ENCODE measurements around the gene BAZ2B. TPM values are rescaled to one million over a fixed set of nuclear protein-coding genes. Genes with fewer than 3 reads are reported as not detected.

The BAZ2B gene
- total and polyA plus RNA-seq, 9 of the 15 experiments (the other 6 are each of a cell fraction or from before 2014, with no cell fraction given), result 7.5 to 38.6 (median 19.8) TPM

- BruUV-seq (replicated peaks), result no TSS peak
- H3K4me2 ChIP-seq (ENCODE audit: insufficient read depth, low read length), result no peak overlapping the region
- no peaks in the 10 kb centered on the region for H4K20me1 ChIP-seq (replicated peaks; ENCODE audit: control insufficient read depth, insufficient read depth, low read length)
- H3K9ac ChIP-seq (ENCODE audit: insufficient read depth in 1 of 2, low read depth in 2 of 2, low read length in 2 of 2), result no peak overlapping the region
- no peak overlapping the region for H3K4me3 ChIP-seq
- no peaks in the 10 kb centered on the region for H3K36me3 ChIP-seq (ENCODE audit: control insufficient read depth, insufficient read depth, low read length)
- no peaks in the 10 kb centered on the region for H3K27me3 ChIP-seq (ENCODE audit: control insufficient read depth in 2 of 2, insufficient read depth in 2 of 2, low read length in 2 of 2)
- H3K9me3 ChIP-seq (replicated peaks; ENCODE audit: control insufficient read depth, insufficient read depth, low read depth, low read length), result peaks cover 5% of the 10 kb centered on the region
- POLR2A ChIA-PET, result no interaction called here
- DNase-seq (ENCODE audit: extremely low read depth in 1 of 4, low spot score in 3 of 4) (no peak), FAIRE-seq (no peak), ATAC-seq (no peak)
- CTCF ChIA-PET (ENCODE audit: low intra/inter-chr PET ratio), result no interaction called here
- intact Hi-C loops (cut with micrococcal nuclease) (no loop called here), in situ Hi-C loops (cut with MboI) (no loop called here)
- H2AFZ ChIP-seq (ENCODE audit: low read depth, low read length), result no peak overlapping the region
- no peaks in the 10 kb centered on the region for H3K79me2 ChIP-seq (ENCODE audit: control insufficient read depth, insufficient read depth, low read length)
- H3K4me1 ChIP-seq (replicated peaks in 1 of 2; ENCODE audit: control insufficient read depth in 2 of 2, insufficient read depth in 2 of 2, low read length in 2 of 2), result no peaks in the 10 kb centered on the region
- H3K27ac ChIP-seq (ENCODE audit: extremely low read depth, low read depth, low read length), result no peak overlapping the region
- no peaks in the 10 kb centered on the region for H3K9me1 ChIP-seq (ENCODE audit: control insufficient read depth, insufficient read depth, low read length)
- TF ChIP-seq ZNF518B (CRISPR knock-in tag; IDR thresholded peaks at IDR 0.05) (no peak), ZNF347 (CRISPR knock-in tag; IDR thresholded peaks at IDR 0.05; ENCODE audit: low read depth) (no peak), NR4A1 (CRISPR knock-in tag; IDR thresholded peaks at IDR 0.05) (no peak), NR4A1 (tag; IDR thresholded peaks at IDR 0.05) (no peak), ZNF316 (IDR thresholded peaks at IDR 0.05) (peak; percentile 59; the same call in 1 of the 2 replicates), C11orf30 (IDR thresholded peaks at IDR 0.05; ENCODE audit: low read depth) (peak; percentile 20; the same call in 1 of the 2 replicates)
Measured at GRCh38 chr2:159572459-159572858, 43.9 kb downstream of the BAZ2B start.

Data from K562 (cell line).